ENCODE measurements around the gene KANK4. TPM values are rescaled to one million over a fixed set of nuclear protein-coding genes. Genes with fewer than 3 reads are reported as not detected.

The KANK4 gene
- total RNA-seq, 1 experiment from 2014 or later = 59.7 TPM

Other genes with a start within 250 kb of the KANK4 start
- gene L1TD1, start 124.6 kb downstream of the KANK4 start, total RNA-seq (2014; rRNA removed; shearing (Covaris generic)) = not detected in 2 replicates
- 143 and 165 TPM in 2 replicates for gene USP1, start 117.6 kb upstream of the KANK4 start, total RNA-seq (2014; rRNA removed; shearing (Covaris generic))